ENCODE data around the gene KCNH5. TPM values are rescaled to one million over a fixed set of nuclear protein-coding genes. Genes with fewer than 3 reads are reported as not detected.

KCNH5 gene
- total RNA-seq, 4 donors from 2014 or later: not detected

GRCh38 chr14:62745496-62745895, 299.8 kb downstream of the KCNH5 start:
- Histone ChIP-seq H3K27me3 (no peaks in the 10 kb centered on the region), H3K9me3 (no peaks in the 10 kb centered on the region), H3K4me3 (no peak overlapping the region), H3K36me3 (no peaks in the 10 kb centered on the region), H3K27ac (no peak overlapping the region), H3K4me1 (no peaks in the 10 kb centered on the region)
- DNase-seq: no peak
- no peak for TF ChIP-seq CTCF (IDR thresholded peaks at IDR 0.05)
- TF ChIP-seq POLR2A (IDR thresholded peaks at IDR 0.05): no peak

- TF ChIP-seq POLR2A (IDR thresholded peaks at IDR 0.05): no peak
- no peak for TF ChIP-seq CTCF (IDR thresholded peaks at IDR 0.05)
- Histone ChIP-seq H3K4me1 (no peaks in the 10 kb centered on the region), H3K36me3 (no peaks in the 10 kb centered on the region), H3K9me3 (no peaks in the 10 kb centered on the region), H3K27me3 (no peaks in the 10 kb centered on the region), H3K27ac (no peak overlapping the region), H3K4me3 (no peak overlapping the region)
- DNase-seq: no peak
These were observed 301.7 kb downstream of the KCNH5 start for GRCh38 chr14:62743560-62743959.

GRCh38 chr14:62743118-62743517, 302.1 kb downstream of the KCNH5 start:
- Histone ChIP-seq H3K9me3 (no peaks in the 10 kb centered on the region), H3K36me3 (no peaks in the 10 kb centered on the region), H3K27ac (no peak overlapping the region), H3K4me1 (no peaks in the 10 kb centered on the region), H3K27me3 (no peaks in the 10 kb centered on the region), H3K4me3 (no peak overlapping the region)
- no peak for DNase-seq
- TF ChIP-seq POLR2A (IDR thresholded peaks at IDR 0.05): no peak
- no peak for TF ChIP-seq CTCF (IDR thresholded peaks at IDR 0.05)

GRCh38 chr14:62739647-62740046, 305.6 kb downstream of the KCNH5 start:
- no peak overlapping the region for H3K27ac ChIP-seq
- DNase-seq: no peak
- H3K27me3 ChIP-seq: no peaks in the 10 kb centered on the region
- no peaks in the 10 kb centered on the region for H3K9me3 ChIP-seq
- TF ChIP-seq CTCF (IDR thresholded peaks at IDR 0.05): no peak
- H3K36me3 ChIP-seq: no peaks in the 10 kb centered on the region
- no peak overlapping the region for H3K4me3 ChIP-seq
- no peaks in the 10 kb centered on the region for H3K4me1 ChIP-seq

- H3K4me3 ChIP-seq: no peak overlapping the region
- no peaks in the 10 kb centered on the region for H3K4me1 ChIP-seq
- DNase-seq: no peak
- no peaks in the 10 kb centered on the region for H3K9me3 ChIP-seq
- H3K27ac ChIP-seq: no peak overlapping the region
- no peak for TF ChIP-seq CTCF (IDR thresholded peaks at IDR 0.05)
- no peak for TF ChIP-seq POLR2A (IDR thresholded peaks at IDR 0.05)
- no peaks in the 10 kb centered on the region for H3K36me3 ChIP-seq
- no peaks in the 10 kb centered on the region for H3K27me3 ChIP-seq
These were observed 308.9 kb downstream of the KCNH5 start for GRCh38 chr14:62736048-62737043.
